Stimulated activated CD8-positive, alpha-beta memory T cell treated with anti-CD3 and anti-CD28 coated beads, Interleukin-2, amount 100 ng/mL, for 48 hours (primary cell): ENCODE data around the gene SLIT3.
"Not testable (repeated sequence)": the region's sequence is repeated elsewhere in the genome, so short reads cannot be mapped to it uniquely, and the experiment has no call there.

Experiments used
- DNase-seq, 2 donors: peaks; one replicate each; pipeline ENCODE4 v3.0.0-alpha.2; 2020; ENCODE audit warnings: low read depth in 2 of 2

The SLIT3 gene

DNA sequence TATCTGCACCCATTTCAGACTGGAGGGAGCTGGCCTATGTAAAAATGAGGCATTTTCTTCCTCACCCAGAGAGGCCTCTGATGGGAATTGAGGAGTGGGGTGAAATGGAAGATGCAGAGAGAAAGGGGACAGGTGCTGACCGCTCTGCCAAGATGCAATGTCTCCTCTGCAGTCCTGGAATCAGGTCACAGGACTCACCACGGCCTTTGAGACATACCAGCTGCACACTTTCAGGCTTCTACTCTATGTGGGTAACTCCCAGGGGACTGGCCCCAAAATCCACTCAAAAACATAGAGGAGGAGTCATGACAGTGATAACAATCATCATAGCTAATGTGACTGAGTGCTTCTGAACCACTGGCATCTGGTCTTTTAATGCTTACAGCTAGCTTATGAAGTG, 558.6 kb downstream of the SLIT3 start:
- DNase-seq = not testable (repeated sequence)

DNA sequence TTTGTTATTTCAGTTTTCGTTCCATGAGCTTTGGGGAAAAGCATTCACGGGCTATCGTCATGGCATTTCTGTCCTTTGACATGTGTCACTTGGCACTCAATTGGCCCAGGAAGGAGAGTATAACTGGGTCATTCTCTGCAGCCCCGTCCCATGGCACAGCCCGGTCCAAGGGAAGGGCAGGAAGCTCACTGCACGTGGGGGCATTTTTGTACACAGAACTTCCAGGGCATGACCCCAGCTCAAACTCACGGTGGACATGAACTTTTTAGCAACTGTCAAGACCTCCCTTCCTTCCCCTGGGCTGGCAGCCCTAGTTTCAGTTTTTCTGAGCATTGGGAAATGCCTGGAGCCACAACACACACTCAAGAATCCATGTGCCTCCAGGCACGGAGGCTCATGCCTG, 560.1 kb downstream of the SLIT3 start:
- DNase-seq = no peak

DNA sequence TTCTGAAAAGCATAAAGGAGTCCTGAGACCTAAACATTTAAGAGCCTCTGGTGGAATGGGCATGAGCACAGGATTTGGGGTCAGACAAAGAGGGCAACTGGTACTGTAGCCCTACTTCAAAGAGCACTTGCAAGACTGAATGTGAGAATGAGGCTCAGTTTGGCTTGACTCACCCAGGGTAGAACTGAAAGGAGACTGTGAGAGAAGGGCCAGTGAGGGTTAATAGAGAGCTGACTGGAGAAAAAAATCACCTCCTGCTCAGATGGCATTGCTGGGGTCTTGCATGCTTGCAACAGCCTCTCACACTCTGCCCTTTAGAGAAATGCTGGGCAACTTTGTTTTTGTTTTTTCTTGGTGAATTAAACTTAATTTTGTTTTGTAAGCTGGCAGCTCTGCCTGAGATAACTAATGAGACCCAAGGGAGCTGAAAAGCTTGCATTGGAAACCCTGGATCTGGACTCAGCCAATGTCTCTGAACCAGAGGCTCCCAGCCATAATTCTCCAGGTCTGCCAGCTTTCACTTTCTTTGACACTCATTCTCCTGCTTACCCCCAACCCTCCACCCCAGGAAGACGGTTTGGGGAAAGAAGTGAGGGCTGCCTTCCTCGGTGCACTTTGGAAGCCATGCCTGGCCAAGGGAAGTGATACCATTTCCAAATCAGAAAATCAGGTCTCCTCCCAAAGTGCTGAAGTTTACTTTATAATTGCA, 560.7 kb downstream of the SLIT3 start:
- no peak for DNase-seq

DNA sequence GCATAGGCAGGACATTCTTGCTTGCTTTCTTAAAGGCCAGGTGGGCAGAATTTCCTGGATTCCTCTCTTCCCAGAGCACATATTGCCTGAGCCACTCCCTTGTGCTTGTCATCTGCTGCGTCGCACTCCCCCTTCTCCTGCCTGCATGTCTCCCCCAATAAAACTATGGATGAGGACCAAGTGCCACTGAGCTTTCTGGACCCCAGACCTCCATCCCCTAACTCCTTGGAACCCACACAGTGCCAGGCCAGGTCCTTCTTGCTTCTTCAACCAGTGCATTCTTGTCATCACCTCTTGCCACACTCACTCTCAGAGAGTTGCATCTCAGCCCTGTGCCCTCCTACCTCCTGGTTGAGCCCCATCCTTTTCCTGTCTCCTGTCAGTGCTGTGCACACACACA, 563.9 kb downstream of the SLIT3 start:
- DNase-seq = no peak

DNA sequence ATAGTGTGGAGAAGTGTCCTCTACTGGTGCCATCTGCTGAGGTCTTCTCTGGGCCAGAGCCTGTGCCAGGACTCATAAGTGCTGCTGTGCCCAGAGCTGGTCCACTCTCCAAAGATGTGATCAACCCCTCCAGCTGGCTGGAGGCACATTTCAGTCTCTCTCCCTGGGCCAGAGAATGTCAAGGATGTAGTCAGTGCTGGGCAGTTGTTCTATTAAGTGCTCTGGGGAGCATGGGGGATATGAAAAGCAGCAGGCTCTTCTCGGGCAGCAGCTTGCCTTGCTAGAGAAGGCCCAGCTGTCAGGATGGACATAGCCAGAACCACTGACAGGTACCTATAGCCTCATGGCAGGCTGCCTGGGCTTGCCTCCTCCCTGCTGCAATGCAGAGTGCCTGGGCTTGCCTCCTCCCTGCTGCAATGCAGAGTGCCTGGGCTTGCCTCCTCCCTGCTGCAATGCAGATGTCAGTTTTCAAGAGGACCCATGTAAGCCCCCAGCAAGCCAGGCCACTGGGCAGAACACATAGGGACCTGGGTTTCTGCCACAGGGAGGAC, 564.6 kb downstream of the SLIT3 start:
- no peak for DNase-seq

GRCh38 chr5:168734620-168735300, 566.2 kb downstream of the SLIT3 start:
- DNase-seq = no peak

- no peak for DNase-seq
Measured at GRCh38 chr5:168734119-168734518, 566.8 kb downstream of the SLIT3 start.

DNA sequence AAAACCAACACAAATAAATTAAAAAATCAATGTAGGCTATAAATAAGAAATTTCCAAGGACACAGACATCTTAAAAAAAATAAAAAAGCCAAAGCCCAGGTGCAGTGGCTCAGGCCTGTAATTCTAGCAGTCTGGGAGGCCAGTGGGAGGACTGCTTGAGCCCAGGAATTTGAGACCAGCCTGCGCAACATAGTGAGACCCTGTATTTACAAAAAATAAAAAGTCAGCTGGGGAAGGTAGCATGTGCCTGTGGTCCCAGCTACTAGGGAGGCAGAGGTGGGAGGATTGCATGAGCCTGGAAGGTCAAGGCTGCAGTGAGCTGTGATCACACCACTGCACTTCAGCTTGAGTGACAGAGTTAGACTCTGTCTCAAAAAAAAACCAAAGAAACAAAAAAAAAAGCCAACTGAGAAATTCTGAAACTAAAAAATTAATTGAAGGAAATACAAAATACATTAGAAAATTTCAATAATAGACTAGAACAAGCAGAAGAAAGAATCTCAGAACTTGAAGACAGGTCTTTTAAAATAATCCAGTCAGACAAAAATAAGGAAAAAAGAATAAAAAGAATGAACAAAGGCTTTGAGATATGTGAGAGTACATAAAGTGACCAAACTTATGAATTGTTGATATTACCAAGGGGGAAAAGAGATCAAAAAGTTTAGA, 572.3 kb downstream of the SLIT3 start:
- no peak for DNase-seq

DNA sequence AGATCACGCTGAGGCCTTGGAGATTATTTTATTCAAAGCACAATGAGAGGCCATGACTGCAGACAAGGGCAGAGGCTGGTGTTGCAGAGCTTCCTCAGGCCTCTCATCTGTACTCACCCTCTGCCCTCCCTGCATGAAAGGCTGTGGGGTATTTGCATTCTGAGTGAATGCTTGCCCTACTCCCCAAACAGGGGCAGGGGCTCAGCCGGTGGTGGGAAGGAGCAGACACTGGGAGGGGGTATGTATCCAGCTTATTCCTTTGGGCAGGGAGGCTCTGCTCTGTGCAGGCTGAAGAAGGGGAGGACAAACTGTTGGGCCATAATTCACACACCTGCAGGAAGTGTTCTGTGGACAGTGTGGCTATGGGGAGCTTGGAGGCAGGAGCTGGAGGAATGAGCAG, 573.4 kb downstream of the SLIT3 start:
- no peak for DNase-seq

GRCh38 chr5:168726342-168726741, 574.6 kb downstream of the SLIT3 start:
- no peak for DNase-seq

DNA sequence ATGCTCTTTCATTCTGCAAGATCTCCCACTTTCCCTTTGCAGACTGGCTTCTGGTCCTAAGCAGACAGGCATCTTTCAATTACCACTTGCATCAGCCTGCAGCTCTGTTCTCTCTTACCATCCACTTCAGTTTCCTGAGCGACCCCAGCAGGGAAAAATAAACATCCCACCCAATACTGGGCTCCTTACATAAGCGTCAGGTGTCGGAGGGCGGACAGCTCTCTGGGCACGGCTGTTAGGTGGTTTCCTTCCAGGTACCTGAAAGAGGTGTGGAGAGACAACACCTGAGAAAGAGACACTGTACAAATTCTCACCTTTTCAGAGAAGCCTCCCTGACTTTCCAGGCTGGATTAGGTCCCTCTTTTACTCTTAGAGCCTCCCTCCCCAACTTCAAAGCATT, 576.7 kb downstream of the SLIT3 start:
- no peak for DNase-seq

GRCh38 chr5:168723037-168723436, 577.9 kb downstream of the SLIT3 start:
- DNase-seq = no peak

- no peak for DNase-seq
Measured at GRCh38 chr5:168721966-168722365, 579.0 kb downstream of the SLIT3 start.

DNA sequence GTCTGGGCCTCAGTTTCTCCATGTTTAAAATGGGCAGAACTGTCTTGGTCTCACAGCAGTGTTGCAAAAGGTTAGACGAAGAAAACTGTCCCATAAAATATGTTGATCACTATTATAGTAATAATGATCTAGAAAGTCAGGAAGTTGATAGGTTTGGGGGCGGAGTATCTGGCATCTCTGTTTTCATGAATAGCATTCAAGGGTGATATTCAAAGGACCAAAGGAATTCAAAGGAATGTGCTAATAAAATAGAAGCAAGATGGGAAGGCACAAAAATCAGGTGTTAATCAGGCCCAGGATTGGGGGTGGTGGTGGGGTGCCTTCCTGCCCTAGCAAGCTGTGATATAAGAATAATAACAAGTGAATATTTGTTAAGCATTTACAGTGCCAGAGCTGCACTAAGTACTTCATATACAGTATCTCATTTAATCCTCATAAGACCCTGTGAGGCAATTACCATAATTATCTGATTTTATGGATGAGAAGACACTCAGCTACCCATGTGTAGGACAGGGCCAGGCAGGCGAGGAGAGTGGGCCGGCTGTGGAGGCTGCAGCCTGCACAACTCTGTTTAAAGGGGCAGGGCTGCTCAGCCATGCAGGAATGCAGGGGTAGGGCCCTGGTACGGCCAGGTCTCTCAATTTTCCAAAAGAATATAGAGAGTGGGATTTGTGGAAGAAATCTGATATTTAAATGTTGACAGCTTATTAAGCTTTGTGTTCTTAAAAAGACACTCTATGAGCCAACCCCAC, 579.8 kb downstream of the SLIT3 start:
- no peak for DNase-seq

DNA sequence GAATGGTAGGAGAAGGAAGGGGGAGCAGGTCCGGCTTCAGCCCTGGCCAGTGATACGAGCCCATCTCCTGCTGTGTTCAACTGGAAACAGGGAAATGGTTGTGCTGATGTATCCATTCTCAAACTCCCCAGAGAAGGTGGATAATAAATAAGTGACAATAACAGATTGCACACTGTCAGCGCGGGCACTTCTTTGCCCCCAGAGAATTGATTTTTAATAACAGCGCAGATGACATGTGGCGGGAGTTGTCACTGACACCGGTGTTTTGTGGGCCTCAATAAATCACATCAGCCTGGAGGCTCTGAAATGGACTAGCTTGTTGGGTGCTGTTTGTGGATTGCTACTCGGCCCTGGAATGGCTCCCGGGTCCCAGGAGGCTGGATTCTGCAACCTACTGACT, 580.4 kb downstream of the SLIT3 start:
- DNase-seq = no peak

GRCh38 chr5:168714046-168714445, 586.9 kb downstream of the SLIT3 start:
- no peak for DNase-seq

GRCh38 chr5:168713051-168713450, 587.9 kb downstream of the SLIT3 start:
- DNase-seq = no peak

DNA sequence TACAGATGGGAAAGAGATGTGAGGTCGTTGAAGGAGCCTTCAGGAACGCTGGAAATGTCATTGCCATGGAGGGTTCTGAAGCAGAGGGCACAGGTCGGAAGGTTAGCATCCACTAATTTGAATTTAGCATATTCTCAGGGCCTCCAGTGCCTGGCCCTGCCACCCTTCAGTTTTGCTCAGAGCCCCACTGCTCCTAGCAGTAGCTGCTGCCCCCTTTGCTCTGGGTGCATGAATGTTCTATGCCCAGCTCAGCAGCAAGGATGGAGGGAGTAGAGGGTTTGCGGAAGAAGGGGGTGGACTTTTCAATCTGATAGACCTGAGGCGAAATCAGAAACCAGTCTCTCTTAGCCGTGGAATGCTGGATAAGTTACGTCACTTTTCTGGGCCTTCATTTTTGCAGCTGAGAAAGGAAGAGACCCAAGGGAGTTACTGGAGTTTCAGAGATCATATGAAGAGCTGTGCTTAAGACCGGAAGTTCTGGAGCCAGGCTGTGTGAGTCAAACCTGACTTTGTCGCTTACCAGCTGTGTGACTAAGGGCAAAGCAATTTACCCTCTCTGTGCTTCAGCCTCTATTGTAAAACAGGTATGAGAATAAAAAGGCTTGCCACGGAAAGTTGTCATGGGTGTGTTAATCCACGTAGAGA, 588.5 kb downstream of the SLIT3 start:
- no peak for DNase-seq

GRCh38 chr5:168710706-168711105, 590.2 kb downstream of the SLIT3 start:
- DNase-seq = no peak

DNA sequence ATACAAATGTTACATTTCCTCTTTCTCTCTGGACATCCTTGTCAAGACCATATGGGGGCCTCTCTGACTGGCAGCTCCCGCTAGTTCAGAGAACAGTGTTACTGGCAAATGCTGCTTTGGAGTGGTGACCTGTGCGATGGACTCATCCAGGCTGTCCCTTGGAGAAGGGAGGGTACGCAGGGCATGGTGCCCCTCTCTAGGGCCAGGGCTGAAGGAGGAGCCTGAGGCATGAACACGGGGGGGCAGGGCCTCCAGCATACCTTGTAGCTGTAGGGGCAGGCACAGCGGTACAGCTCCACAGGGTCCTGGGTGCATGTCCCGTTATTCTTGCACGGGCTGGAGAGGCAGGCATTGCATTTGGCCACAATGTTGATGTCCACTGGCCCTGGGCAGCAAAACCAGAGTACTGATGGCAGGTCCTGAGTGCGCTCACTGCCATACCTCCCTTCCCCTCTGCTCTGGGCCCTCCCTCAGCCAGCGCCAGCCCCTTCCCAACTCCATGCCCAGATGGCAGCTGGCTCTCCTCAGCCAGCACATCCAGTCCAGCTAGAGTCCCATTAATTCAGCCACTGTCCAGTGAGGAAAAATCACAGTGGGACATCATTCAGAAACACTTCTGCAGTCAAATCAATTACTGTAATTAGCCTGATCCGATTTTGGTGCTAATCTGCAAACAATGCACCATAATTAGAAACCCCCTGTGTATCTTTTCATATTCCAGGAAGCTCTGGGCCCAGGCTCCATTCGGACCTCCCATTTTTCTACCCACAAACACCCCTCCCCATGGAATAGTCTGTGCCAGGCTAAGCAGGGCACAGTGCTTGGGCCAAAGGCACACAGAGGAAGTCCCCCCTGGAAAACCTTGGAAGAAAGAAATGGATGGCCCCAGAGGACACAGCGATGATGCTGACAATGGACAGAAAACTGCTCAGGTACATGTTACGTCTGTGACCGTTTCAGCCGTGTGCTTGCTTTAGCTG, 592.9 kb downstream of the SLIT3 start:
- DNase-seq = no peak
